ENCODE measurements around the gene CRHBP.
"Not testable (repeated sequence)": the region's sequence is repeated elsewhere in the genome, so short reads cannot be mapped to it uniquely, and the experiment has no call there.

The CRHBP gene

GRCh38 chr5:76960004-76960625, 7.3 kb downstream of the CRHBP start:
- no peak for FAIRE-seq

- FAIRE-seq: no peak
Measured at GRCh38 chr5:76964060-76964459, 11.2 kb downstream of the CRHBP start.

- no peak for FAIRE-seq
Measured at GRCh38 chr5:76971511-76971910, 18.7 kb downstream of the CRHBP start.

GRCh38 chr5:76972689-76973088, 19.8 kb downstream of the CRHBP start:
- no peak for FAIRE-seq

- FAIRE-seq: no peak
Measured at GRCh38 chr5:76974785-76975184, 21.9 kb downstream of the CRHBP start.

- FAIRE-seq: no peak
Measured at GRCh38 chr5:76978869-76979268, 26.0 kb downstream of the CRHBP start.

- FAIRE-seq: no peak
Measured at GRCh38 chr5:76980518-76981144, 27.8 kb downstream of the CRHBP start.

GRCh38 chr5:76982450-76982849, 29.6 kb downstream of the CRHBP start:
- no peak for FAIRE-seq

- no peak for FAIRE-seq
Measured at GRCh38 chr5:76983468-76983867, 30.6 kb downstream of the CRHBP start.

- FAIRE-seq: no peak
Measured at GRCh38 chr5:76986825-76987526, 34.1 kb downstream of the CRHBP start.

- FAIRE-seq: no peak
Measured at GRCh38 chr5:76990899-76991459, 38.1 kb downstream of the CRHBP start.

- not testable (repeated sequence) for FAIRE-seq
Measured at GRCh38 chr5:76993436-76993835, 40.6 kb downstream of the CRHBP start.

- FAIRE-seq: no peak
Measured at GRCh38 chr5:76994337-76994736, 41.5 kb downstream of the CRHBP start.

- not testable (repeated sequence) for FAIRE-seq
Measured at GRCh38 chr5:76998251-76998650, 45.4 kb downstream of the CRHBP start.

- no peak for FAIRE-seq
Measured at GRCh38 chr5:76999451-76999850, 46.6 kb downstream of the CRHBP start.

- FAIRE-seq: no peak
Measured at GRCh38 chr5:77003246-77003645, 50.4 kb downstream of the CRHBP start.

GRCh38 chr5:77006124-77006523, 53.3 kb downstream of the CRHBP start:
- FAIRE-seq: no peak

GRCh38 chr5:77008413-77008812, 55.6 kb downstream of the CRHBP start:
- FAIRE-seq: no peak

- no peak for FAIRE-seq
Measured at GRCh38 chr5:77010243-77010642, 57.4 kb downstream of the CRHBP start.

- FAIRE-seq: no peak
Measured at GRCh38 chr5:77011498-77011897, 58.7 kb downstream of the CRHBP start.

GRCh38 chr5:77012601-77013000, 59.8 kb downstream of the CRHBP start:
- no peak for FAIRE-seq

GRCh38 chr5:77015938-77016569, 63.2 kb downstream of the CRHBP start:
- FAIRE-seq: no peak

GRCh38 chr5:77016962-77017361, 64.1 kb downstream of the CRHBP start:
- FAIRE-seq: no peak

Data from colon (tissue), 2 donors.